GM23248 (cell line): ENCODE measurements around the gene SUMF1.

Experiments
- EZH2 ChIP-seq: fragments of 200-600 bp; sonication (generic); IDR thresholded peaks from 2 replicates; pipeline ENCODE4 v1.6.1; 2018; ENCODE audit warnings: antibody characterized with exemption, mild to moderate bottlenecking; ENCODE audit not compliant: insufficient read depth, poor library complexity, severe bottlenecking
- EZH2phosphoT487 ChIP-seq: fragments of 200-600 bp; sonication (generic); IDR thresholded peaks from 2 replicates; pipeline ENCODE4 v1.6.1; 2018; ENCODE audit warnings: antibody characterized with exemption, moderate library complexity, mild to moderate bottlenecking, low read depth; ENCODE audit not compliant: insufficient read depth

DNA sequence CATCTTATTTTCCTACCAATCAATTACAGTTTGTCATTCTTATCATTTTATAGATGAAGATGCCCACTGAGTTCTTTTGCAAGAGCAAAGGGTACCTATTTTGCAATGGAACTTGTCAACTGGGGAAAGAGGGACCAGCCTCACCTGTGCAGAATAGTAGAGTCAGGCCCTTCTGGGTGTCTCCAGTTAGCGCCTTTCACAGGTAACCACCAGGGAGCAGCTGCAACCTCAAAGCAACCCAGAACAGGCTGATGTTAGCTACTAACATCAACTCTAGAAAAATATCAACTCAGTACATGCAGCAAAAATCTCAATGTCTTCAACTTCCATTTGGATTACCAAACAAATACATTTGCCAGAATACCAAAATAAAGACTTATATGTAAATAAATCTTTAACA lies 47.1 kb downstream of the SUMF1 start:
- no peak for TF ChIP-seq EZH2phosphoT487
- no peak for TF ChIP-seq EZH2
